Mucosa of stomach (tissue), 1 donor: ENCODE measurements around the gene YLPM1.

Source experiments
- H3K27me3 ChIP-seq: one replicate; pipeline ENCODE4 v1.7.0; 2013; ENCODE audit warnings: mild to moderate bottlenecking, low read length; ENCODE audit not compliant: control insufficient read depth, insufficient read depth
- H3K36me3 ChIP-seq: one replicate; pipeline ENCODE4 v1.7.0; 2013; ENCODE audit warnings: low read length; ENCODE audit not compliant: control insufficient read depth, insufficient read depth
- H3K4me1 ChIP-seq: one replicate; pipeline ENCODE4 v1.7.0; 2013; ENCODE audit warnings: mild to moderate bottlenecking, low read length; ENCODE audit not compliant: control insufficient read depth, insufficient read depth
- H3K4me3 ChIP-seq: one replicate; pipeline ENCODE4 v1.7.0; 2013; ENCODE audit warnings: low read length
- H3K9ac ChIP-seq: one replicate; pipeline ENCODE4 v1.7.0; 2013; ENCODE audit warnings: mild to moderate bottlenecking, low read length, moderate library complexity
- H3K9me3 ChIP-seq: one replicate; pipeline ENCODE4 v1.7.0; 2013; ENCODE audit warnings: mild to moderate bottlenecking, low read length, moderate library complexity; ENCODE audit not compliant: control insufficient read depth
- donor health status: Pancreatic carcinoma.

Gene YLPM1

DNA sequence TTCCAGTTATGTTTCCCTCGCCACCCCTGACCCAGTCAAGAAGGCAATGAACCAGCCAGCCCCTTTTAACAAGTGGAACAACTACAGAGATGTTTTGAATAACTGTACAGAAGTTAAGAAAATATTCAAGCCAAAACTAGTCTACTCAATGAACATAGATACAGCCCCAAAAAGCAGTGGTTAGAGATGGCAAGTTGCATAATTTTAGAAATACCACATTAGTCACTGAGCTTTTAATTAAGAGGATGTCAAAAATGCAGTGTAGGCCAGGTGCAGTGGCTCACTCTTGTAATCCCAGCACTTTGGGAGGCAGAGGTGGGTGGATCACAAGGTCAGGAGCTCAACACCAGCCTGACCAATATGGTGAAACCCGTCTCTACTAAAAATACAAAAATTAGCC is 85.7 kb downstream of the YLPM1 start:
- no peaks in the 10 kb centered on the region for H3K27me3 ChIP-seq
- H3K9ac ChIP-seq = no peak overlapping the region
- no peaks in the 10 kb centered on the region for H3K36me3 ChIP-seq
- H3K4me1 ChIP-seq = no peaks in the 10 kb centered on the region
- no peak overlapping the region for H3K4me3 ChIP-seq
- no peaks in the 10 kb centered on the region for H3K9me3 ChIP-seq

DNA sequence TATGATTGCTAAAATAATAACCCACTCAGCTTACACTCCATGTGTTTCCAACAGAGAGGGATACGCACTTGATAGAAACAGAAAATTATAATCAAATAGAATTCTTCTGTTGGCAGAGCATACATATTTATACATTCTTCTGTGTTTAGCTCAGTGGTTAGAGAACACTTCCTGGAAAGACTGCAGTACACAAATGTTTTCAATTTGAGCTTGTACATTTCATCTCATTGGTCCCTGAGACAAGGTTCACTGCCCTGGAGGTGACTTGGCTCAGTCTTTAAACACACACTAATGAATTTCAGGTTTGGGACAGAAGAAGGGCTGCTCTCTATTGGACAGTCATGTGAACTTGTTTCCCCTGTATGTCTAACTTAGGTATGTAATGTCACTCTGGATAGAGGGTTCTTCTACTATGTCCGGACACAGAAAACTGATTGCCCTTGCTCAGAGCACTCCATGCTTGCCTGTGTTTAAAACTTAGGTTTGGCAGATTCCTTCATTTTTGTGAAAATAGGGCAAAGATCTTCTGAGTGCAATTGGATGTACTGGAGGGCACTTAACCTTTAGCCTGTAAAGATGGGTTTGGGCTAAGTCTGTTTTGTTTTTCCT is 89.9 kb downstream of the YLPM1 start:
- Histone ChIP-seq H3K36me3 (no peaks in the 10 kb centered on the region), H3K9me3 (no peaks in the 10 kb centered on the region), H3K4me1 (no peaks in the 10 kb centered on the region), H3K4me3 (no peak overlapping the region), H3K9ac (no peak overlapping the region), H3K27me3 (no peaks in the 10 kb centered on the region)

- H3K4me3 ChIP-seq = no peak overlapping the region
- H3K4me1 ChIP-seq = no peaks in the 10 kb centered on the region
- H3K9ac ChIP-seq = no peak overlapping the region
- no peaks in the 10 kb centered on the region for H3K9me3 ChIP-seq
- no peaks in the 10 kb centered on the region for H3K27me3 ChIP-seq
- no peaks in the 10 kb centered on the region for H3K36me3 ChIP-seq
Observed at GRCh38 chr14:74853581-74853980, 90.5 kb downstream of the YLPM1 start.

DNA sequence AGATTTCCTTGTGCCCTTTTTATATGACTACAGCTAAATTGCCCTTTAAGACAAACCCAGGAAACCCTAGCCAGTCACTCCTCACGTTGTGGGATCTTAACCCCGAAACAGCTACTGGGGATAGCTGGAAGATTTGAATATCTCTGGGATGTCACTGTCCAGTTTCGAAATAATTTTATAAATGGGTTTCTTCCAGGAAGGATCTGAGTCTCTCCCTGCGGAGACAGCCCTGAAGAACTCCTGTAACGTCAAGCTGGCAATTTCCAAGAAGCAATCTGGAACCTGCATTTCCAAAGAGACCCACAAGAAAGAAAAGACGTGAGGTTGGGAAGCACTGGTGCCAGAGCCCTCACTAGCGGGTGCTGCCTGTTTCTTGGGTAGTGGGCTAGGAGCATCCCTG is 91.9 kb downstream of the YLPM1 start:
- H3K27me3 ChIP-seq = no peaks in the 10 kb centered on the region
- H3K9me3 ChIP-seq = no peaks in the 10 kb centered on the region
- H3K4me3 ChIP-seq = no peak overlapping the region
- H3K36me3 ChIP-seq = no peaks in the 10 kb centered on the region
- H3K9ac ChIP-seq = no peak overlapping the region
- H3K4me1 ChIP-seq = no peaks in the 10 kb centered on the region

GRCh38 chr14:74855945-74856344 is 92.8 kb downstream of the YLPM1 start:
- Histone ChIP-seq H3K9ac (no peak overlapping the region), H3K9me3 (no peaks in the 10 kb centered on the region), H3K4me1 (no peaks in the 10 kb centered on the region), H3K36me3 (no peaks in the 10 kb centered on the region), H3K4me3 (no peak overlapping the region), H3K27me3 (no peaks in the 10 kb centered on the region)

DNA sequence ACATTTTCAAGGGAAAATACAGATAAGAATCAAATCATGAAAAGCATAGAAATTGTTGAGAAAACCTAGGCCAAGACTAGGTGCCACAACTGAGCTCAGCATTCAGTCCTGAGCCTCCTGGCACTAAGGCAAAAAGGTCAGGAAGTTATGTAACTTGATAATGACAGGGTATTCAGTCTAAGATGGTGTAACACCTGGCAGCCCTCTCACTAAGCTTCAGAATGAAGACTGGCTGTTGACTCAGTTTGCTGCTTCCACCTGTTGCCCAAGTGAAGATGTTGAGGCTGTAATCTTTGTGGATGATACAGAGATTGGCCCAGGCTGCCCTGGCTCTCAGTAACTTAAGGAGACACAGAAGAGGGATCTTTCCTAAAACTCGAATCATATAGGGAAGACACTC is 93.2 kb downstream of the YLPM1 start:
- H3K4me3 ChIP-seq = no peak overlapping the region
- H3K9me3 ChIP-seq = no peaks in the 10 kb centered on the region
- no peaks in the 10 kb centered on the region for H3K27me3 ChIP-seq
- no peak overlapping the region for H3K9ac ChIP-seq
- H3K36me3 ChIP-seq = no peaks in the 10 kb centered on the region
- no peaks in the 10 kb centered on the region for H3K4me1 ChIP-seq

- no peak overlapping the region for H3K9ac ChIP-seq
- H3K36me3 ChIP-seq = no peaks in the 10 kb centered on the region
- H3K9me3 ChIP-seq = no peaks in the 10 kb centered on the region
- H3K4me3 ChIP-seq = no peak overlapping the region
- no peaks in the 10 kb centered on the region for H3K4me1 ChIP-seq
- H3K27me3 ChIP-seq = no peaks in the 10 kb centered on the region
Observed at GRCh38 chr14:74858022-74858421, 94.9 kb downstream of the YLPM1 start.

DNA sequence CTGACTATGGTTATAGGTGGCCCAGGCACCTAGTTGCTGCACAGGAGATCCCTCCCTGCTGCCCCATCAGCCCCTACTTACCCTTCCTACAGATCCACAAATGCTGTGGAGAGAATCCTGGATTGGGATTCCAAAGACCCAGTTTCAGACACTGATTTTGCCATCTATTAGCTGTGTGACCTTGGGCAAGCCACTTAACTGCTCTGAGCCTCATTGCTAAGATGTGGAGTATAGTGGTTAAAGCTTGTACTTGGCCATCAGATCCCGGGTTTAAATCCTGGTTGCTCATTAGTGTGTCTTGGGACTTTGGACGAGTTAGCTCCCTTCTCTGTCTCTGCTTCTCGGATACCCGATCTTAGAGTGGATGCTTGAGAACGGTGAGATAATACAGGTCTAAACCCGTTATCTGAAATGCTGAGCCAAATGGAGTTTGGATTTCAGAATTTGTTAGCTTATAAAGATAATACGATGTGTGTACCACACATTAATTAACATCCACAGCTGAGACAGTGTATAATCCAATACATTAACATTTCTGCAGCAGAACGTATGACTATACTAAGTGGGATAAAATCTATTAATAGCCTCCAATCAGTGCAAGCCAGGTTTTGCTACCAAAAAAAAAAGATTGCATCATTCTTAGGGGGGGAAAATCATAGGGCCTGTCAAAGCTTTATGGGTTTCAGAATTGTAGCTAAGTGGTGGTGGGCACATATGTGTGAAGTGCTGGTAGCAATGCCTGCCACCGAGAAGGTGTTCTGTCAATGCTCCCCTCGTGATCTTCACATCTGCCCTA is 96.8 kb downstream of the YLPM1 start:
- no peak overlapping the region for H3K4me3 ChIP-seq
- no peak overlapping the region for H3K9ac ChIP-seq
- H3K9me3 ChIP-seq = no peaks in the 10 kb centered on the region
- H3K36me3 ChIP-seq = no peaks in the 10 kb centered on the region
- H3K27me3 ChIP-seq = no peaks in the 10 kb centered on the region
- H3K4me1 ChIP-seq = no peaks in the 10 kb centered on the region

GRCh38 chr14:74860899-74861733 is 98.0 kb downstream of the YLPM1 start:
- Histone ChIP-seq H3K9ac (no peak overlapping the region), H3K4me1 (no peaks in the 10 kb centered on the region), H3K36me3 (no peaks in the 10 kb centered on the region), H3K4me3 (no peak overlapping the region), H3K27me3 (no peaks in the 10 kb centered on the region), H3K9me3 (no peaks in the 10 kb centered on the region)

DNA sequence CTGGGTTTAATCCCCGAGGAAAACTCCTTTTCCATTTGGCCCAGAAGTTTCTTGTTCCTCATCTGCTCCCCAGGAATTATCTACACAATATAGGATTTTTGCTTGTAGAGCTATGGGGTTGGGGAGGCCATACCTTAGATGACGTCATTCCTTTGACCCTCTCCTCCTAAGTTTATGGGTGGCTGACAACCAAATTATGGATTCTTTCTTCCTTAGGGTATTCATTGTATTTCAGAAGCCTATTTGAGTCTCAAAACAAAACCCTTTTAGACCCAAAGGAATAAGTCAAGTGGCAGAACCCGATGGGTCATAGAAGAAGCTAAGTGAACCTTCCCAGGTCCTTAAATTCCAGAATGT is 98.6 kb downstream of the YLPM1 start:
- H3K4me1 ChIP-seq = no peaks in the 10 kb centered on the region
- no peaks in the 10 kb centered on the region for H3K36me3 ChIP-seq
- H3K4me3 ChIP-seq = no peak overlapping the region
- no peak overlapping the region for H3K9ac ChIP-seq
- H3K27me3 ChIP-seq = no peaks in the 10 kb centered on the region
- H3K9me3 ChIP-seq = no peaks in the 10 kb centered on the region

- no peaks in the 10 kb centered on the region for H3K9me3 ChIP-seq
- no peak overlapping the region for H3K4me3 ChIP-seq
- no peaks in the 10 kb centered on the region for H3K4me1 ChIP-seq
- no peaks in the 10 kb centered on the region for H3K27me3 ChIP-seq
- no peak overlapping the region for H3K9ac ChIP-seq
- H3K36me3 ChIP-seq = no peaks in the 10 kb centered on the region
Observed at GRCh38 chr14:74863274-74863673, 100.2 kb downstream of the YLPM1 start.

DNA sequence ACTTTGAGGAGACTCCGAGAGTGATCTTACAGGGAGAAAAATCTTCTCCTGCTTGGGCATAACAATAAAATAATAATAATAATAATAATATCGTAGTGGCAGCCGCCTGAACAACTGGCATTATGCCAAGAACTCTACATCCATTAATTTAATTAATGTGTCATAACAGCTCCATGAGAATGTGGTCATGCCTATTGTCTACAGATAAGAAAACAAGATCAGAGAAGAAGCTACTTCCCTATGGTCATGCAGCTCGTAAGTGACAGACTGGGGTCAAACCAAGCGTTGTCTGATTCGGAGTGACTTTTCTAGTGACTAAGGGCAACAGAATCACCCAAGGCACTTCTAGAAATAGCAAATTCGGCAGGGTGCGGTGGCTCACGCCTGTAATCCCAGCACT is 101.1 kb downstream of the YLPM1 start:
- Histone ChIP-seq H3K9ac (no peak overlapping the region), H3K4me3 (no peak overlapping the region), H3K36me3 (no peaks in the 10 kb centered on the region), H3K27me3 (no peaks in the 10 kb centered on the region), H3K9me3 (no peaks in the 10 kb centered on the region), H3K4me1 (no peaks in the 10 kb centered on the region)
